GM12878 (cell line): ENCODE results near the gene PTPRN2. TPM values are rescaled to one million over a fixed set of nuclear protein-coding genes. Genes with fewer than 3 reads are reported as not detected.

Experiments
- ATAC-seq: fragments of 200-7000 bp; cut with Tn5 transposase; 3 replicates; pipeline ENCODE4 v1.9.1; 2020; ENCODE audit warnings: mild to moderate bottlenecking, moderate library complexity
- BruUV-seq: library from RNA; stranded (reverse); fragments of 400-500 nt; replicated peaks from 2 replicates; lab custom pipeline; 2021; lab: Mats Ljungman, UMichigan
- CTCF ChIA-PET: fragments of 300-600 bp; sonication (Branson Sonifier 250); formaldehyde crosslinking; extraction: SDS; loops from one replicate; lab custom pipeline; 2021; ENCODE audit warnings: inconsistent platforms; lab: Yijun Ruan, JAX
- POLR2A ChIA-PET: fragments of 350-600 bp; formaldehyde crosslinking; extraction: SDS; loops from one replicate; lab custom pipeline; 2021; ENCODE audit warnings: inconsistent platforms; lab: Charles Lee
- RAD21 ChIA-PET: fragments of 300-600 bp; sonication (Branson Sonifier 250); formaldehyde crosslinking; loops from one replicate; lab custom pipeline; 2023; ENCODE audit warnings: antibody characterized with exemption; ENCODE audit not compliant: unreplicated experiment; lab: Charles Lee
- SMC1A ChIA-PET: fragments of 300-600 bp; sonication (Branson Sonifier 250); formaldehyde crosslinking; loops from one replicate; lab custom pipeline; 2023; ENCODE audit not compliant: unreplicated experiment, uncharacterized antibody; lab: Charles Lee
- DNase-seq: peaks from one replicate; pipeline ENCODE4 v3.0.0-alpha.2; 2011; ENCODE audit warnings: low read depth, low spot score
- FAIRE-seq: peaks from 3 replicates; lab custom pipeline; 2011; peaks lifted over from hg19 to GRCh38; lab: Jason Lieb, UNC
- H2AFZ ChIP-seq: 2 replicates; pipeline ENCODE4 v1.6.0; 2011; ENCODE audit warnings: low read depth, low read length, control low read depth; ENCODE audit not compliant: control insufficient read depth
- H3K27ac ChIP-seq: 2 replicates; pipeline ENCODE4 v1.5.1; 2011; ENCODE audit warnings: control low read depth; ENCODE audit not compliant: control insufficient read depth, insufficient read depth
- H3K27me3 ChIP-seq, 2 experiments: replicated peaks in 1 of 2; 2 replicates each; pipeline versions ENCODE4 v1.6.0 to v1.6.1; 2011; ENCODE audit warnings: low read length in 1 of 2; ENCODE audit not compliant: control insufficient read depth in 2 of 2, insufficient read depth in 2 of 2
- H3K36me3 ChIP-seq, 2 experiments: 2 replicates each; pipeline ENCODE4 v1.5.1; 2011; ENCODE audit warnings: low read length in 1 of 2; ENCODE audit not compliant: control insufficient read depth in 2 of 2, insufficient read depth in 2 of 2
- H3K4me1 ChIP-seq: 2 replicates; pipeline ENCODE4 v1.6.1; 2011; ENCODE audit warnings: mild to moderate bottlenecking, low read length, moderate library complexity, mixed read lengths; ENCODE audit not compliant: control insufficient read depth, insufficient read depth
- H3K4me2 ChIP-seq: 2 replicates; pipeline ENCODE4 v1.6.0; 2011; ENCODE audit warnings: control low read depth; ENCODE audit not compliant: control insufficient read depth, insufficient read depth
- H3K4me3 ChIP-seq: fragments of 200-600 bp; sonication (generic); 2 replicates; pipeline ENCODE4 v1.5.1; 2016
- H3K79me2 ChIP-seq: 2 replicates; pipeline ENCODE4 v1.6.0; 2011; ENCODE audit warnings: low read length; ENCODE audit not compliant: control insufficient read depth, insufficient read depth
- H3K9ac ChIP-seq: 2 replicates; pipeline ENCODE4 v1.8.0; 2011; ENCODE audit warnings: low read length, control low read depth, mixed read lengths; ENCODE audit not compliant: control insufficient read depth, insufficient read depth
- H3K9me3 ChIP-seq: replicated peaks from 3 replicates; pipeline ENCODE4 v1.5.1; 2011; ENCODE audit warnings: mild to moderate bottlenecking, low read length; ENCODE audit not compliant: control insufficient read depth, insufficient read depth
- H4K20me1 ChIP-seq: 2 replicates; pipeline ENCODE4 v1.6.0; 2011; ENCODE audit not compliant: control insufficient read depth, insufficient read depth
- CUX1 ChIP-seq: IDR thresholded peaks from 2 replicates; pipeline ENCODE4 v1.6.1; 2012; ENCODE audit warnings: improper control_type of control experiment, low read depth, low read length; ENCODE audit not compliant: insufficient replicate concordance
- IRF3 ChIP-seq: fragments of 450-650 bp; IDR thresholded peaks from 2 replicates; pipeline ENCODE4 v1.6.1; 2014; ENCODE audit warnings: mild to moderate bottlenecking
- KAT2A ChIP-seq: conservative IDR thresholded peaks from 2 replicates; pipeline ENCODE4 v1.6.1; 2011; ENCODE audit warnings: low read depth, low read length; ENCODE audit not compliant: control insufficient read depth
- NRF1 ChIP-seq: conservative IDR thresholded peaks from 2 replicates; pipeline ENCODE4 v1.6.1; 2011; ENCODE audit warnings: mild to moderate bottlenecking, low read depth, low read length, improper control_type of control experiment
- STAT3 ChIP-seq: IDR thresholded peaks from 2 replicates; pipeline ENCODE4 v1.6.1; 2011; ENCODE audit warnings: low read depth, low read length, improper control_type of control experiment
- SUPT20H ChIP-seq: IDR thresholded peaks from 2 replicates; pipeline ENCODE4 v1.6.1; 2011; ENCODE audit warnings: low read depth, mild to moderate bottlenecking, low read length, moderate library complexity, borderline replicate concordance; ENCODE audit not compliant: control insufficient read depth
- USF2 ChIP-seq: IDR thresholded peaks from 2 replicates; pipeline ENCODE4 v1.6.1; 2011; ENCODE audit warnings: low read depth, low read length, improper control_type of control experiment, borderline replicate concordance
- ZNF687 ChIP-seq: fragments of 450-650 bp; IDR thresholded peaks from 2 replicates; pipeline ENCODE4 v1.6.1; 2017; ENCODE audit warnings: mild to moderate bottlenecking, moderate library complexity
- WGBS: methylation state at CpG from one replicate; pipeline ENCODE4 v1.1.6; 2016; ENCODE audit warnings: low lambda C conversion rate; ENCODE audit not compliant: insufficient replicate concordance, insufficient coverage; ENCODE audit errors: missing lambda C conversion rate; 5-methylcytosine and 5-hydroxymethylcytosine counted together
- in situ Hi-C: fragments of 300-500 bp; cut with MboI; formaldehyde crosslinking; loops from 9 replicates; pipeline ENCODE4 v1.14.3; 2018; ENCODE audit warnings: mixed read lengths
- intact Hi-C: fragments of 100-400 bp; cut with micrococcal nuclease; formaldehyde crosslinking; loops from one replicate; pipeline ENCODE4 v1.14.2; 2022; ENCODE audit not compliant: unreplicated experiment
- polyA plus RNA-seq, 11 experiments: library from polyadenylated mRNA; depleted of rRNA in 4 of 11; unstranded in 6 of 11; stranded (reverse) in 5 of 11; fragments of >200 nt; fragmentation: Nextera tagmentation in 4 of 11; fragmentation: Illumina TruSeq in 1 of 11; extraction: Ambion mirVana in 4 of 11; extraction: Trizol in 1 of 11; gene quantifications; 1 replicate in 1 of 11; 2 replicates in 10 of 11; pipeline versions ENCODE4 v1.2.1 to v1.2.3, GENCODE V29; 2011 to 2016; ENCODE audit warnings: inconsistent platforms in 2 of 11, missing spikeins in 2 of 11, low read depth in 1 of 11
- total RNA-seq, 4 experiments: library from RNA; depleted of rRNA in 3 of 4; stranded (reverse); fragments of >200 nt in 3 of 4; fragmentation: Illumina TruSeq in 1 of 4; extraction: Trizol in 1 of 4; gene quantifications; 2 replicates each; pipeline versions ENCODE4 v1.2.1 to v1.2.3, GENCODE V29; 2013 to 2021

The PTPRN2 gene
- total and polyA plus RNA-seq, 10 of the 15 experiments (the other 5 are each of a cell fraction or from before 2014, with no cell fraction given): 5.4 TPM; not detected in 9

GRCh38 chr7:158270856-158271413 is 316.7 kb downstream of the PTPRN2 start (continued):
- TF ChIP-seq CUX1 (no peak), NRF1 (no peak)

GRCh38 chr7:158270106-158270775 is 317.4 kb downstream of the PTPRN2 start:
- Histone ChIP-seq H3K9ac (no peak overlapping the region), H3K79me2 (no peaks in the 10 kb centered on the region), H3K36me3 (no peaks in the 10 kb centered on the region), H3K4me3 (no peak overlapping the region), H3K9me3 (no peaks in the 10 kb centered on the region; the same call in 2 of the 3 replicates), H2AFZ (no peak overlapping the region), H3K4me1 (no peaks in the 10 kb centered on the region), H4K20me1 (no peaks in the 10 kb centered on the region), H3K27me3 (no peaks in the 10 kb centered on the region), H3K27ac (no peak overlapping the region), H3K4me2 (no peak overlapping the region)
- in situ Hi-C loops: no loop called here
- RAD21 ChIA-PET: no interaction called here
- ATAC-seq: no peak
- SMC1A ChIA-PET: no interaction called here
- WGBS: 39% methylated on average over 13 of the region's 13 CpGs
- no peak for FAIRE-seq
- POLR2A ChIA-PET: no interaction called here
- intact Hi-C loops: no loop called here
- BruUV-seq: no TSS peak
- CTCF ChIA-PET: no interaction called here
- no peak for DNase-seq
- TF ChIP-seq IRF3 (no peak), USF2 (no peak), STAT3 (no peak), KAT2A (no peak), ZNF687 (no peak), SUPT20H (no peak)
